ENCODE data around the gene NOM1. TPM values are rescaled to one million over a fixed set of nuclear protein-coding genes. Genes with fewer than 3 reads are reported as not detected.
A peak's percentile ranks its signal among the peaks of the same experiment; 100 is the strongest.
"Not testable (repeated sequence)": the region's sequence is repeated elsewhere in the genome, so short reads cannot be mapped to it uniquely, and the experiment has no call there.

The NOM1 gene
- polyA plus RNA-seq, 1 of the 3 experiments (the other 2 are of a cell fraction), result 18.1 TPM

GRCh38 chr7:156949541-156950380, at the start of gene NOM1 (continued):
- TF ChIP-seq MXI1 (IDR thresholded peaks at IDR 0.05; ENCODE audit: low read depth, low read length), result peak; percentile 99
- TF ChIP-seq TEAD4 (IDR thresholded peaks at IDR 0.05; ENCODE audit: borderline replicate concordance, insufficient read depth), result peak; percentile 40; the same call in 1 of the 2 replicates
- peak; percentile 31; the same call in 1 of the 2 replicates for TF ChIP-seq SMC3 (IDR thresholded peaks at IDR 0.05; ENCODE audit: low read depth, low read length)
- no peak for TF ChIP-seq RXRA (IDR thresholded peaks at IDR 0.05; ENCODE audit: borderline replicate concordance, low read depth)
- TF ChIP-seq RAD21 (IDR thresholded peaks at IDR 0.05; ENCODE audit: low read length), result peak; percentile 48
- no peak for TF ChIP-seq FOXM1 (IDR thresholded peaks at IDR 0.05; ENCODE audit: low read depth)
- peak; percentile 39; the same call in 1 of the 2 replicates for TF ChIP-seq ZBTB33 (IDR thresholded peaks at IDR 0.05; ENCODE audit: borderline replicate concordance, low read depth)
- TF ChIP-seq USF1 (IDR thresholded peaks at IDR 0.05; ENCODE audit: borderline replicate concordance, low read depth), result peak; percentile 33; the same call in 1 of the 2 replicates
- no peak for TF ChIP-seq GATA2 (CRISPR knock-in tag; IDR thresholded peaks at IDR 0.05)
- TF ChIP-seq MEF2A (IDR thresholded peaks at IDR 0.05; ENCODE audit: borderline replicate concordance, low read depth), result no peak

- H3K4me2 ChIP-seq; H3K4me3 ChIP-seq (ENCODE audit: low read depth in 2 of 2, low read length in 1 of 2); H3K9me2 ChIP-seq; POLR2A ChIA-PET; H4K20me1 ChIP-seq (ENCODE audit: insufficient read depth); H3K4me1 ChIP-seq (ENCODE audit: control insufficient read depth in 1 of 2, insufficient read depth in 2 of 2, low read depth in 1 of 2, low read length in 1 of 2); H3K9me3 ChIP-seq; H3K36me3 ChIP-seq (replicated peaks in 1 of 2; ENCODE audit: control insufficient read depth in 1 of 2, insufficient read depth in 2 of 2, low read length in 1 of 2); DNase-seq; H2AFZ ChIP-seq (ENCODE audit: low read depth); H3K27ac ChIP-seq (ENCODE audit: low read depth in 2 of 2, low read length in 1 of 2); H3K9ac ChIP-seq; H3F3A ChIP-seq (replicated peaks; ENCODE audit: insufficient read depth); H3K27me3 ChIP-seq (ENCODE audit: insufficient read depth); H3K79me2 ChIP-seq (ENCODE audit: insufficient read depth): not testable (repeated sequence)
- WGBS (ENCODE audit: low lambda C conversion rate), result 59% methylated on average over 9 of the region's 9 CpGs
- CTCF ChIA-PET, result interaction anchor here (1.0 to 1.6 kb wide), 3 partner anchors 50 to 373 kb away, joined by 4 to 5 read pairs (median 4); no protein-coding TSS in a partner anchor
These were observed 49.4 kb upstream of the NOM1 start for GRCh38 chr7:156900093-156900492.
